ENCODE measurements around the gene SENP7. TPM values are rescaled to one million over a fixed set of nuclear protein-coding genes. Genes with fewer than 3 reads are reported as not detected.

The SENP7 gene
- total RNA-seq, 1 experiment from 2014 or later, result 7.9 TPM

GRCh38 chr3:101549473-101549872, 36.5 kb upstream of the SENP7 start:
- CTCF ChIA-PET, result no interaction called here
- intact Hi-C loops (cut with micrococcal nuclease), result no loop called here
- no TSS peak for BruUV-seq (replicated peaks)
- H3K4me3 ChIP-seq (replicated peaks in 1 of 2; ENCODE audit: low read depth in 1 of 2, low read length in 2 of 2), result no peak overlapping the region
- no peaks in the 10 kb centered on the region for H3K9me3 ChIP-seq (ENCODE audit: control insufficient read depth in 1 of 2, insufficient read depth in 1 of 2, low read depth in 1 of 2, low read length in 2 of 2)
- no peak overlapping the region for H3K9ac ChIP-seq (ENCODE audit: low read length)
- no peak overlapping the region for H3K4me2 ChIP-seq (ENCODE audit: low read length)
- no peak for ATAC-seq
- H3K36me3 ChIP-seq (ENCODE audit: control insufficient read depth in 1 of 2, insufficient read depth in 2 of 2, low read length in 2 of 2), result no peaks in the 10 kb centered on the region
- no peak overlapping the region for H3K27ac ChIP-seq (ENCODE audit: low read depth, low read length)
- no peak for TF ChIP-seq ELF1 (IDR thresholded peaks at IDR 0.05; ENCODE audit: borderline replicate concordance, low read depth)
- TF ChIP-seq CEBPB (IDR thresholded peaks at IDR 0.05; ENCODE audit: low read depth), result no peak
- TF ChIP-seq ZBTB33 (IDR thresholded peaks at IDR 0.05; ENCODE audit: extremely low read depth, insufficient replicate concordance, low read length), result no peak
- TF ChIP-seq REST (IDR thresholded peaks at IDR 0.05; ENCODE audit: low read depth), result no peak
- no peak for TF ChIP-seq SP1 (IDR thresholded peaks at IDR 0.05; ENCODE audit: low read depth)
- TF ChIP-seq YY1 (IDR thresholded peaks at IDR 0.05; ENCODE audit: extremely low read depth, insufficient replicate concordance, low read depth, low read length), result no peak
- TF ChIP-seq TCF7L2 (IDR thresholded peaks at IDR 0.05; ENCODE audit: borderline replicate concordance, extremely low read depth, insufficient read depth, insufficient read length), result no peak
- TF ChIP-seq CTCF (IDR thresholded peaks at IDR 0.05 in 2 of 3, conservative IDR thresholded peaks at IDR 0.05 in 1 of 3; ENCODE audit: borderline replicate concordance in 1 of 3, insufficient read depth in 1 of 3, low read depth in 2 of 3, low read length in 2 of 3), result no peak
- no peak for TF ChIP-seq ZNF274 (IDR thresholded peaks at IDR 0.05; ENCODE audit: low read depth, low read length)
- TF ChIP-seq EZH2phosphoT487 (IDR thresholded peaks at IDR 0.05; ENCODE audit: borderline replicate concordance), result no peak
- no peak for TF ChIP-seq SIN3A (IDR thresholded peaks at IDR 0.05; ENCODE audit: low read depth)
- no peak for TF ChIP-seq POLR2AphosphoS5 (IDR thresholded peaks at IDR 0.05; ENCODE audit: low read depth, low read length)
- TF ChIP-seq EGR1 (IDR thresholded peaks at IDR 0.05; ENCODE audit: low read depth), result no peak
- TF ChIP-seq SRF (IDR thresholded peaks at IDR 0.05; ENCODE audit: low read depth), result no peak
- H3K4me1 ChIP-seq (ENCODE audit: control insufficient read depth in 1 of 2, insufficient read depth in 2 of 2, low read length in 2 of 2), result no peaks in the 10 kb centered on the region
- no peaks in the 10 kb centered on the region for H3K79me2 ChIP-seq (ENCODE audit: insufficient read depth, low read length)
- DNase-seq (ENCODE audit: low read depth, low spot score), result no peak
- RAD21 ChIA-PET (ENCODE audit: low non-redundant PET in 1 of 2, low total read pairs in 2 of 2, uncharacterized antibody in 2 of 2, unreplicated experiment in 2 of 2), result no interaction called here
- POLR2A ChIA-PET, result no interaction called here
- H3K27me3 ChIP-seq (ENCODE audit: insufficient read depth, low read length), result no peaks in the 10 kb centered on the region
- H3K9me2 ChIP-seq (ENCODE audit: insufficient read depth), result no peaks in the 10 kb centered on the region
- no peak overlapping the region for H2AFZ ChIP-seq (ENCODE audit: low read depth, low read length, poor library complexity, severe bottlenecking)
- H4K20me1 ChIP-seq (ENCODE audit: insufficient read depth), result no peaks in the 10 kb centered on the region
